Kidney epithelial cell (primary cell): Measurements from ENCODE around the gene CD1D. TPM values are rescaled to one million over a fixed set of nuclear protein-coding genes. Genes with fewer than 3 reads are reported as not detected.
A peak's percentile ranks its signal among the peaks of the same experiment; 100 is the strongest.

ENCODE experiments used
- DNase-seq: peaks from one replicate; pipeline ENCODE4 v3.0.0-alpha.2; 2010; ENCODE audit warnings: low read depth
- H3K27me3 ChIP-seq: 2 replicates; pipeline ENCODE4 v1.6.0; 2011; ENCODE audit warnings: low read length; ENCODE audit not compliant: control insufficient read depth, insufficient read depth
- H3K36me3 ChIP-seq: 2 replicates; pipeline ENCODE4 v1.5.1; 2011; ENCODE audit warnings: low read length; ENCODE audit not compliant: control insufficient read depth, insufficient read depth
- H3K4me3 ChIP-seq: 2 replicates; pipeline ENCODE4 v1.5.1; 2011; ENCODE audit warnings: low read depth, mild to moderate bottlenecking, control low read depth, low read length
- CTCF ChIP-seq: IDR thresholded peaks from 2 replicates; pipeline ENCODE4 v1.5.1; 2011; ENCODE audit warnings: mild to moderate bottlenecking, moderate library complexity, low read length, control low read depth, inconsistent platforms; ENCODE audit not compliant: insufficient read depth, poor library complexity, severe bottlenecking
- total RNA-seq: library from RNA; depleted of rRNA; stranded (reverse); fragments of >200 nt; gene quantifications from 2 replicates; pipeline ENCODE4 v1.2.3, GENCODE V29; 2015

The CD1D gene
- total RNA-seq, 1 donor from 2014 or later = 0.67 TPM

DNA sequence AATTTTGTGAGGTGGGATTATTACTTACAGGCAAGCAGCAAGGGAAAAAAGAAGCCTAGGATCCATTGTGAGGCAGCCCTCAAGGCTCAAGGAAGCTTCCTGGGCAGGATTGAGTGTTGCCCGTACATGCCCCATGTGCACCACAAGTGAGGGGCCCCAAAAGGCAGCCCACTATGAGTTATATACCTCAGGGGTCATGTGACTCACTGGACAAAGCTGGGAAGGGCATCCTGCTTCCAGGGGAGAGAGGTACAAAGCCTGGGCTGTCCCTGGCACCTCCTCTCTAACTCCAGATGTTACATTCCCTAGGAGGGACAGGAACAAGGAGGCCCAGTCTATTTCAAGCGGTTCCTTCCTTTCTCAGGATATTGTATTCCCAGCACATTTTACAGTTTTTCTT, 34.0 kb upstream of the CD1D start:
- H3K27me3 ChIP-seq = no peaks in the 10 kb centered on the region
- TF ChIP-seq CTCF = no peak
- H3K4me3 ChIP-seq = no peak overlapping the region
- H3K36me3 ChIP-seq = no peaks in the 10 kb centered on the region
- no peak for DNase-seq

GRCh38 chr1:158147401-158147800, 33.3 kb upstream of the CD1D start:
- peak; percentile 14 for DNase-seq
- Histone ChIP-seq H3K27me3 (no peaks in the 10 kb centered on the region), H3K36me3 (no peaks in the 10 kb centered on the region), H3K4me3 (no peak overlapping the region)
- no peak for TF ChIP-seq CTCF

- Histone ChIP-seq H3K4me3 (no peak overlapping the region), H3K27me3 (no peaks in the 10 kb centered on the region), H3K36me3 (no peaks in the 10 kb centered on the region)
- no peak for DNase-seq
- no peak for TF ChIP-seq CTCF
Measured at GRCh38 chr1:158147869-158148268, 32.8 kb upstream of the CD1D start.

- TF ChIP-seq CTCF = no peak
- H3K27me3 ChIP-seq = no peaks in the 10 kb centered on the region
- no peak for DNase-seq
- no peaks in the 10 kb centered on the region for H3K36me3 ChIP-seq
- no peak overlapping the region for H3K4me3 ChIP-seq
Measured at GRCh38 chr1:158148468-158148867, 32.2 kb upstream of the CD1D start.

- Histone ChIP-seq H3K27me3 (no peaks in the 10 kb centered on the region), H3K36me3 (no peaks in the 10 kb centered on the region), H3K4me3 (peak overlapping the region; percentile 22)
- DNase-seq = no peak
- TF ChIP-seq CTCF = no peak
Measured at GRCh38 chr1:158149175-158149574, 31.5 kb upstream of the CD1D start.

DNA sequence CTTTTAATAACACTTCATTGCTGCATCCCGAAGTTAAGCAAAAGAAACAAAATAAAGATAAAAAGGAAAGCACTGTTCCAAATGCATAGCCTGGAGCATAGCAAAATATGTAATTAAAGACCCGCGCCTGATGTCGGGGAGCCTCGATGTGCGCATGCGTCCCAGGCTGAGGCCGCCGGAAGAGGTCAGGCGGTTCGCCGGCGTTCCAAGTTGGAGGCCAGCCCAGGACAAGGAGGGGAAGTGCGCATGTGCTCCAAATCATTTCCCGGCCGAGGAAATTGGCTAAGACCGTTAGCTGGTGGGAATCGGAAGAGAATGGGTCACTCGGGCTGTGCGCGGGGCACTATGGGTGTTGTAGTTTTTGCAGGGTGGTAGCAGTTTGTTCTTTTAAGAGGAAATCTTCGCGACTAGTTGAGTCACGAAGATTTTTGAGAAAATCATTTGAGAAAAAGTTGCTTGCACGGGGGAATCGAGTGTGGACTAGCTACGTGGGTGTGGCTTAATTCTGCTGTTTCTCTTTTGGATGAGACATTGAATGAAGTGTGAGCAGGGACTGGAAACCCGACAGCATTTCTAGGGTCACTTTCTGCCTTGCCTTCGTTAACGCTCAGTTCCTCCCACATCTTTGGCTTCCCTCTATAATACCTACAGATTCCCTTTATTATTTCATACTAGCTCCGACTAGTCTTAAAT, 31.0 kb upstream of the CD1D start:
- DNase-seq = peak; percentile 82
- Histone ChIP-seq H3K36me3 (no peaks in the 10 kb centered on the region), H3K27me3 (no peaks in the 10 kb centered on the region), H3K4me3 (peak overlapping the region; percentile 22)
- TF ChIP-seq CTCF = no peak
